ENCODE results near the gene MTPN.

- TF ChIP-seq CTCF (IDR thresholded peaks at IDR 0.05): no peak
- TF ChIP-seq POLR2A (IDR thresholded peaks at IDR 0.05): no peak
These were observed 20.9 kb upstream of the MTPN start for GRCh38 chr7:135998081-135998480.
